ENCODE results near the gene FBXL13. TPM values are rescaled to one million over a fixed set of nuclear protein-coding genes. Genes with fewer than 3 reads are reported as not detected.
"Not testable (repeated sequence)": the region's sequence is repeated elsewhere in the genome, so short reads cannot be mapped to it uniquely, and the experiment has no call there.

The FBXL13 gene
- total and polyA plus RNA-seq, 2 of the 8 experiments (the other 6 are each of a cell fraction or from before 2014, with no cell fraction given), result 1.2 to 2.8 TPM

GRCh38 chr7:102769657-102770192, 304.9 kb downstream of the FBXL13 start:
- H3K4me2 ChIP-seq (ENCODE audit: insufficient read depth in 1 of 2, low read depth in 2 of 2, low read length in 2 of 2); H2AFZ ChIP-seq (ENCODE audit: low read length); H4K5ac ChIP-seq (ENCODE audit: insufficient read length, low read depth, low read length); H3K56ac ChIP-seq (replicated peaks; ENCODE audit: insufficient read length, low read depth, low read length); H3K4me3 ChIP-seq (ENCODE audit: extremely low read depth in 1 of 4, insufficient read depth in 2 of 4, low read depth in 3 of 4, low read length in 4 of 4); H3K23ac ChIP-seq (ENCODE audit: insufficient read length); H3K9me3 ChIP-seq (ENCODE audit: insufficient read depth in 2 of 2, low read depth in 1 of 2, low read length in 1 of 2); H3K79me1 ChIP-seq (ENCODE audit: low read depth, low read length); H4K8ac ChIP-seq (ENCODE audit: extremely low read depth, insufficient read depth, low read length); H4K91ac ChIP-seq (replicated peaks; ENCODE audit: insufficient read length, low read length); CTCF ChIA-PET (ENCODE audit: partially characterized antibody); POLR2A ChIA-PET (ENCODE audit: partially characterized antibody); FAIRE-seq; H3K4ac ChIP-seq (replicated peaks; ENCODE audit: insufficient read length, low read depth, low read length); H3K27me3 ChIP-seq (replicated peaks in 1 of 4; ENCODE audit: control insufficient read depth in 3 of 4, extremely low read depth in 1 of 4, insufficient read depth in 3 of 4, low read length in 3 of 4); H3K27ac ChIP-seq (ENCODE audit: low read depth, low read length); H4K20me1 ChIP-seq (replicated peaks in 1 of 2; ENCODE audit: control insufficient read depth in 1 of 2, insufficient read depth in 2 of 2, low read length in 2 of 2); H2BK20ac ChIP-seq (ENCODE audit: low read length); H2BK5ac ChIP-seq (ENCODE audit: low read depth, low read length); DNase-seq (ENCODE audit: low read depth in 1 of 2, low spot score in 2 of 2); H3K36me3 ChIP-seq (ENCODE audit: control insufficient read depth in 2 of 4, insufficient read depth in 4 of 4, low read length in 3 of 4); H2AK5ac ChIP-seq (ENCODE audit: low read depth, low read length); H3K14ac ChIP-seq (ENCODE audit: insufficient read length); H3K4me1 ChIP-seq (replicated peaks in 1 of 4; ENCODE audit: control insufficient read depth in 3 of 4, insufficient read depth in 4 of 4, low read length in 3 of 4); H3K18ac ChIP-seq (ENCODE audit: extremely low read depth, low read length); H2BK12ac ChIP-seq (ENCODE audit: low read depth, low read length); H2BK120ac ChIP-seq (replicated peaks; ENCODE audit: low read depth, low read length); H3K79me2 ChIP-seq (ENCODE audit: control insufficient read depth in 1 of 2, insufficient read depth in 2 of 2, low read length in 2 of 2); H3K23me2 ChIP-seq (ENCODE audit: low read depth, low read length); H2BK15ac ChIP-seq (ENCODE audit: low read length); H3K9ac ChIP-seq (replicated peaks in 1 of 4; ENCODE audit: extremely low read depth in 1 of 4, low read depth in 3 of 4, low read length in 3 of 4): not testable (repeated sequence)
- 93% methylated on average over 1 of the region's 3 CpGs; no CpG with 5 or more reads in 1 of the 2 experiments for WGBS, 2 experiments (ENCODE audit: extremely low coverage in 1 of 2, insufficient coverage in 1 of 2, insufficient read length in 1 of 2, insufficient replicate concordance in 2 of 2, low coverage in 1 of 2, low lambda C conversion rate in 2 of 2, missing lambda C conversion rate in 1 of 2)

DNA sequence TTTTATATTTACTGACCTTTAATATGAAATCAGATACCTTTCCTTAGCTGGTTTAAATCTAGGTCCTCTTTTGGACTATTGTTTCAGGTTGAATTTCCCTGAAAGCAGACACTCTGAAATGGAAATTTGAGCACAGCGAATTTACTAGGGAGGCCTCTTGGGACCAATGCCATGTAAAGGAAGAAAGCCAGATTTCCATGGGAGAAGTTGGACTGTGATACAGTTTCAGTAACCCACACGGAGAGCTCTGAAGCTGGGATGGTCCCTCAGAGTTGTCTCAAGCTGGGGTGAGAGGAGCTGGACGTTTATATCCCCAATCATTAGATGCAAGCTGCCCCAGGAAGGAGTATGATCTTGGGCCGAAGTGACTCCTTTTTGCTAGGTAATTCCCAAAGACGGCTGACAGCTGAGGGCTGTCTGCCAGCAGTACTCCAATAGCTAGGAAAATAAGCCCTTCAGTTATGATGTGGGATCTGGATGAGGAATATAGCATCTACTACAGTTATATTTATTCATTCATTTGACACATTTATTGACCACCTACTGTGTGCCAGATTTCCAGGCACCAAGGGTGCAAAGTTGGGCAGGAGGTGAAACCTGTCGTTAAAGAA, 311.2 kb downstream of the FBXL13 start:
- H3K4me2 ChIP-seq (ENCODE audit: insufficient read depth in 1 of 2, low read depth in 2 of 2, low read length in 2 of 2); H3K27ac ChIP-seq (ENCODE audit: low read depth, low read length); H3K4ac ChIP-seq (replicated peaks; ENCODE audit: insufficient read length, low read depth, low read length); H2BK15ac ChIP-seq (ENCODE audit: low read length); H3K18ac ChIP-seq (ENCODE audit: extremely low read depth, low read length); H3K79me2 ChIP-seq (ENCODE audit: control insufficient read depth in 1 of 2, insufficient read depth in 2 of 2, low read length in 2 of 2); H2BK5ac ChIP-seq (ENCODE audit: low read depth, low read length); H3K4me1 ChIP-seq (replicated peaks in 1 of 4; ENCODE audit: control insufficient read depth in 3 of 4, insufficient read depth in 4 of 4, low read length in 3 of 4); H2BK12ac ChIP-seq (ENCODE audit: low read depth, low read length); H3K79me1 ChIP-seq (ENCODE audit: low read depth, low read length); H2AFZ ChIP-seq (ENCODE audit: low read length); POLR2A ChIA-PET (ENCODE audit: partially characterized antibody); H3K36me3 ChIP-seq (ENCODE audit: control insufficient read depth in 2 of 4, insufficient read depth in 4 of 4, low read length in 3 of 4); H2AK5ac ChIP-seq (ENCODE audit: low read depth, low read length); H3K9ac ChIP-seq (replicated peaks in 1 of 4; ENCODE audit: extremely low read depth in 1 of 4, low read depth in 3 of 4, low read length in 3 of 4); H4K91ac ChIP-seq (replicated peaks; ENCODE audit: insufficient read length, low read length); H3K56ac ChIP-seq (replicated peaks; ENCODE audit: insufficient read length, low read depth, low read length); H3K23ac ChIP-seq (ENCODE audit: insufficient read length); FAIRE-seq; H3K14ac ChIP-seq (ENCODE audit: insufficient read length); H3K27me3 ChIP-seq (replicated peaks in 1 of 4; ENCODE audit: control insufficient read depth in 3 of 4, extremely low read depth in 1 of 4, insufficient read depth in 3 of 4, low read length in 3 of 4); H3K9me3 ChIP-seq (ENCODE audit: insufficient read depth in 2 of 2, low read depth in 1 of 2, low read length in 1 of 2); DNase-seq (ENCODE audit: low read depth in 1 of 2, low spot score in 2 of 2); H3K23me2 ChIP-seq (ENCODE audit: low read depth, low read length); CTCF ChIA-PET (ENCODE audit: partially characterized antibody); H2BK120ac ChIP-seq (replicated peaks; ENCODE audit: low read depth, low read length); H4K20me1 ChIP-seq (replicated peaks in 1 of 2; ENCODE audit: control insufficient read depth in 1 of 2, insufficient read depth in 2 of 2, low read length in 2 of 2); H3K4me3 ChIP-seq (ENCODE audit: extremely low read depth in 1 of 4, insufficient read depth in 2 of 4, low read depth in 3 of 4, low read length in 4 of 4); H2BK20ac ChIP-seq (ENCODE audit: low read length); H4K8ac ChIP-seq (ENCODE audit: extremely low read depth, insufficient read depth, low read length); H4K5ac ChIP-seq (ENCODE audit: insufficient read length, low read depth, low read length): not testable (repeated sequence)
- 89% methylated on average over 5 of the region's 6 CpGs; no CpG with 5 or more reads in 1 of the 2 experiments for WGBS, 2 experiments (ENCODE audit: extremely low coverage in 1 of 2, insufficient coverage in 1 of 2, insufficient read length in 1 of 2, insufficient replicate concordance in 2 of 2, low coverage in 1 of 2, low lambda C conversion rate in 2 of 2, missing lambda C conversion rate in 1 of 2)

Measured in H1 (cell line).